GM18526 (cell line): ENCODE measurements around the gene GUF1.
A peak's percentile ranks its signal among the peaks of the same experiment; 100 is the strongest.

ENCODE experiments used
- POLR2A ChIP-seq: IDR thresholded peaks from 3 replicates; pipeline ENCODE4 v1.6.1; 2011; ENCODE audit not compliant: insufficient read length; ENCODE audit errors: extremely low read depth

The GUF1 gene

DNA sequence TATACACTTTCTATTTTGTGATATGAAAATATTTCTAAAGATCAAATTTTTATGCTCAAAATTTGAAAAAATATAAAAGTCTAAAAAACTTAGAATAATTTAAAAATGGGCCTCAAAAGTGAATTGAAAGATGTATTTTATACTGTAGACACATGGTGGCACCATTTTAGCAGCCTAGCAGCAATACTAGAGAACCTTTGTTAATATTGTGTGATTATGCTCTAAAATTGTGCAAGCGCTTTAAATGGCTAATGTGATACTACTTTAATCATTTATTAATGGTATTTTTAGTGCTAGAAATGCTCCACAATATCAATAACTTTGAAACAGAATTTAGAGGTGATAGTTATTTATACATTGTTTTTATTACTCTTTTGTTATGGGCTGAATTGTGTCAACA lies 3.7 kb upstream of the GUF1 start:
- TF ChIP-seq POLR2A, result no peak

DNA sequence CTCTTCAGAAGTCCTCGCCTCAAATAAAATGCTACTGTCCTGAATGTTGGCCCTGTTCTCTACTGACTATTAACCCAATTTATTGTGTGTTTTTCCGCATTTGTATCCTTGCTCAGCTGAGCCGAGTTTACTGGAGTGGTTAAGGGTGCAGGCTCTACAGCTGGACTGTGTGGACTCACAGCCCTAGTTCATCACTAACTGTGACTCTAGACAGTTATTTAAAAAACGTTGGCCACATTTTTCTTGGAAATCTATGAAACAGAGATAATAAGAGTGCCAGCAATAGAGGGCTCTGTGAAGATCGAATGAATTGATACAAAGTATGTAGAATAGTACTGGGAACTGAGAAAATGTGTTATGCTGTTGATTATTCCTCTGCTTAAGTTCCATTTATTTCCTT lies 2.9 kb upstream of the GUF1 start:
- no peak for TF ChIP-seq POLR2A

DNA sequence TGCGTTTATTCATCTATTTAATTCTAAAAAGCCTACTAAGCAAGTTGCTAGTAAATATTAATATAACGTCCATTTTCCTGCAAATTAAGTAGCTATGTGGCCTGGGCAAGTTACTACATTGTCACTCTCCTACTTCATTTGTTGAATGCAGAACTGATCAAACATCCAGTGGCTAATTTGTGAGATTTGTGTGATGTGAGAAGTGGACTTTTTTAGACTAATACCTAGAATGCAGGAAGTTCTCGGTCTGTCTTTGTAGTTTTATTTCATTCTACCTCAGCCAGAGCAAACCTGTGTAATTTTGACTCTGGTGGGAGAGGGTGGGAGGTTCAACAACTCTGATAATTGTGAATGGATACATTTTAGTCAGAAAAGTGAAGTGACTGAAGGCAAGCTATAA lies 840 bp downstream of the GUF1 start:
- no peak for TF ChIP-seq POLR2A

DNA sequence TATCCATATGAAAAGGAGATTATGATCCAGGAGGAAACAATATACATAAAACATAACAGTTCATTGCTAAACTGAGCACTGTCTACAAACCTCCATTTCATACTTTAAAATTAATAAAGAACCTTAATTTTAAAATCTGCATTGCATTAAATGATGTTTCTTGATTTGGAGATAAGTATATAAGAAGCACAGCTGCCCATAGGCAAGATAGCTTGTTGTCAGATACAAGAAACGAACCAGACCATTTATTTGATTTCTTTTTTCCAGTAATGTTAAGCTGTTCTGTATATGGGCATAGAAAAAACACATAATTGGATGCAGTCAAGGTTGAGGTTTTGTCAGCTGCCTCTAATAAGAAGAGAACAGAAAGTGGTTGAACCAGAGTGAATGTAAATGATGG lies 6.4 kb downstream of the GUF1 start:
- no peak for TF ChIP-seq POLR2A

DNA sequence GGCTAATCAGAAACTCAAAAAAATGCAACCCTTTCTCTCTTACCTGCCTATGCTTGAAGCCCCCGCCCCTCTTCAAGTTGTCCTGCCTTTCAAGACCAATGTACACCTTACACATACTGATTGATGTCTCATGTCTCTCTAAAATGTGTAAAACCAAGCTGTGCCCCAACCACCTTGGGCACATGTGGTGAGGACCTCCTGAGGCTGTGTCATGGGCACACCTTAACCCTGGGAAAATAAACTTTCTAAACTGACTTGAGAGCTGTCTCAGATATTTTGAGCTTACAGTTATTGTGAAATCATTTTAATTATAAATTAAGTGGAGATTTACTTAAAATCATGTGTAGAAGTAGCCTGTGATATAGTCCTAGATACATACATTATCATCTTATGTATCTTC lies 22.2 kb downstream of the GUF1 start:
- no peak for TF ChIP-seq POLR2A

DNA sequence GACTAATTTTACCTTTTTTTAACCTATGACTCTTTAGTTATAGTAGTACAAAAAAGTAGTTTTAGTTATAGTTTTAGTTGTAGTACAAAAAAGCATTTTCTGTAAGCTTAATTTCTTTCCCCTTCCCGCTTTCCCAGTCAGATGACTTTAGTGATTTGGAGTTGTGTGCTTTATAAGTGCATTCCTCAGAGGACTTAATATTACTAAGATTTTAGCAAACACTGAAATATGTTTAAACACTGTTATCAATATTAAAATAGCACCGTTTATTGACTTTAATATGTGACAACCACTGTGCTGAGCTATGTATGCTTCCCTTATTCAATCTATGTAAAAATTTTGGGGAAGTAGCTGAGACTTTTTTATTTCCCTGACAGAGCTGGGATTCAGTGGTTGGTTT lies 22.8 kb downstream of the GUF1 start:
- TF ChIP-seq POLR2A, result no peak

DNA sequence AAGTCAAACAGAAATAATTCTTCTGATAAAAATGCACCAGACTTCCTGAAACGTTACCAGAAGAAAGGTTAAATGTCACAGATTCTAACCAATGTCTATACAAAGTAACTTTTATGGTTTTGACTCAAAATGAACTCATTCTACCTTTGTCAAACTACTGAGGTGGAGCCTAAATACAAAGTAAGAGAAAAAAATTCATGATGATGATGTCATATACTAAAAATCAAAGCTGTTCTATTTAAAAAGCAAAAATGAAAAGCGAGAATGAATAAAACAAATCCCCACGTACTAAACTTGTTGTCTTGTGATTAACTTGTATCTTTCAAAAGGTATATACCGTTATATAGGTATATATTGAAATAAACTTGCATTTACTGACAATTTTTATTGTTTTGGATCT lies 26.5 kb downstream of the GUF1 start:
- no peak for TF ChIP-seq POLR2A

DNA sequence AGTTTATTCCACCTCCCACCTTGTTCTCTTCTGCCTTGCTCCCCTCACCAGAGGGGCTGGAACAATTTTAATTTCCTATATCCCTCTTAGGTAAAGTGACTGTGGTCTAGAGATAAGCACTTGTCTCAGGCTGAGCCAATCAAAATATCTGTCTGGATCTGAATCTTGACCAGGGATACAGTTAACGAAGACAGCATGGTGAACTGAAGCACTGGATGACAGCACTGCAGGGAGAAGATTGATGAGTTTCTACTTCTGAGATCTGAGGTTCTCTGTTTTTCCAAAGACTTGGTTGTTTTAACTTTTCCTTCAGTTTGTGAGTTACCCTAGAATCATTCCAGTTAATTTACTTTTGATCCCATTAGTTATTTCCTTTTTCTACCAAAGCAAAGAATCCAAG lies 34.9 kb downstream of the GUF1 start:
- TF ChIP-seq POLR2A, result no peak

DNA sequence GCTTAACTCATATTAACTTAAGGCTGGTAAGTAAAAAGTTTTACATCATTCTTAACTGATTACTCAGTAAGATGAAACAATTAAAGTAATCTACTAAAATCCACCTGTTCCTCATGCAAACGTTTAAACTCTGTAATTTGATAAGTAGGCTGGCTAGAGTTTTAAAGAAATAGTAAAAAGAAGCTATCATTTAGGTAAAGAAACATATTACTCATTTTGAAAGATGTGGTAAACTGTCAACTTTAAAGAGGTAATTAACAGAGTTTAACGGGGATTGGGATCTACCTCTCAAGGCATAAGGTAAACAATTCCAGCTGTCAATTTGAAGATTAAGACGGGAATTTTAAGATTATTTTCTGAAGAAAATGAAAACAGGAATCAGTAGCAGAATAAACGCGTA lies 38.4 kb downstream of the GUF1 start:
- TF ChIP-seq POLR2A, result no peak

DNA sequence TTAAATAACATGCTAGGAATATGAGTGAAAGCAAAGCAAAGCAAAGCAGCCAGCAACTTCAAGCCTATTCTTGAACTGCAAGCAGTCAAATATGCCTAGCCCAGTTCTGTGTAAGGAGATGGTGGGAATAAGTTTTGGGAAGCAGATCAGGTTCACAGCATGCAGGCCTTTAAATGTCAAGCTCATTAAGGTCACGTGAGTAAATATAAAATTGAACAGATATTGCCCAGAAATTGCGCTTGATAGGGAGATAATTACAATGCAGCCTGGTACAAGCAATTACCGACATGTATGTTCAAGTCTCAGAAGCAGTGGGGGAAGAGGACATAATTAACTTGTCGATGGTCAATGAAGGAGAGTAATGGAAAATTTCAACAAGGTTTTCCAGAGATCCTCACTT lies 42.2 kb downstream of the GUF1 start:
- TF ChIP-seq POLR2A, result no peak

DNA sequence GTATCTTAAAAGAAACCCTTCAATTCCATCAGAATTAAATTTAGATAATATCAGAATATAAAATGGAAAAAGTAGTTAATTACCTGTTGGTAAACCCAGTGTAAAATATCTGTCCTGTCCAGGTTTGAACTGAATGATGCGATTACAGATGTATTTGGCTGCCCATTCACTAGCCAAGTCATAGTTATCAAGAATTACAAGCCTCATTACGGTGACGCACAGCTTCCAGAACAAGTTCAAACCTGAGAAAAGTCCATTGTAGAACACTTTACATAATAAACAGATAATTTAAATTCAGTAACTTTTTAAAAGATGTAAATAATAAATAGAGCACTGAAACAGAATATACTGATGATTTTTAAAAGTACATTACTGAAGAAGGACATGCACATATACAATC lies 43.8 kb downstream of the GUF1 start:
- no peak for TF ChIP-seq POLR2A

DNA sequence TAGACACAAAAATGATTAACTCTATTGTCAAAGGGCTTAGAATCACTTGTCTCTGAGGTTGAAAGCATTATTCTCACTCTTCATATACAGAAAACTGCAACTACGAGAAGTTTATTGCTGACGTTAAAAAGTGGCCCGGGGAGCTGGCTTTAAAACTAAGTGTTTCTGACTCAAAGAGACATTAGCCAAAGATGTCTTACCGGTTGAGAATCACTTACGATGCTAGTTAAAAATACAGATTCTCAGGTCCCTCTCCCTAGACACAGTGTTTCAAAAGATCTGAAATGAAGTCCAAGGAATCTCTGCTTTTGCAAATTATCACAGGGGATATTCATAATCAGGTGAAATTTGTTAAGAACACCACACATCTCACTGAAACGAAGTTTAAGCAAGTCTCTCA lies 46.9 kb downstream of the GUF1 start:
- no peak for TF ChIP-seq POLR2A

DNA sequence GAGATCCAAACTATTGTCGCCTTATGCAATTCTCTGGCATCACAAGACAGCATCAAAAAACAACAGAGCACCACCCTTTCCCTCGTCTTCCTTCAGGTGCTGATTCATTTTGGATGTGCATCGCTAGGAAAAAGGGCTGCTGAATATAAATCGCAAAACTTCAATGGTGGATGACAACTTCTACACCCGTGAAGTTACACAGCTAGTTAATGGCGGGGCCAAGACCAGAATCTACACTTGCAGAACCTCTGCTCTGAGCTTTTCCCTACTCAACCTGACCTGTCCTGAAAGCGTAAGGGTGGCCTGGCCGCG lies 47.5 kb downstream of the GUF1 start:
- no peak for TF ChIP-seq POLR2A

DNA sequence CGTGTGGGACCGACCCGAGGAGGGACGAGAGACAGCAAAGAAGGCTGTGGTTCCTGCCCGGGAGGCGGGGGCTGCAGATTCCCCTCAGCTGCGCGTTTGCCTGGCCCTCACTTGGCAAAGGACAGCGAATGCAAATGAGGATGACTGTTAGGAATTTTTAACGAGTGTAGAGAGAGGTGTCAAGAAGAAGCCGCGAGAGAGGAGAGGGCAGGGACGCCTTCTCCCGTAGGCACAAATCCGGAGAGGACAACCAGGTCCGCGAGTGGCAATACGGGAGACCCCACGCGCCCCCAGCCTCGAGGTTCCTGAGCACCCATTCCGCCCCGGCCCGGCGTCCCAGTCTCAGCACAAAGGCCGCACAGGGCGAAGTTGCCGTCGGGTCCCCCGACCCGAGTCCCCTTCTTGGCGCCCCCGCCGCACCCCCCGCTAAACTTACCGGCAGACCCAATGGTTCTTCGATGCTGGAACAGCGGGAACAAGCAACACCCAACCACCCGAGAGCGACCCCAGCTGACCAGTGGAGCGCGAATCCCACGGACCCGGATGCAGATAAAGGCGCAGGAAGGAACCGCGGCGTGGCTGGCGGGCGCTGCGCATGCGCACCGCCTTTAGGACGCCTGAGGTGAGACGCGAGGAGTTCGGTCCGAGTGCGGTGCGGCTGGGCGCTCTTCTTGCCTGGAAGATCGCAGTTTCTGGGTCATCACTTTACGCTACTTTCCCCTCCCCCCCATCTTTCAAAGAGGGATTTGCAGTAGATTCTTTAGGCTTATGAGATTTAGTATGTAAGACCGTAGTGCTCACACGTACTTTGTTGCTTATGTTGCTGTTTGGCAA lies 48.0 kb downstream of the GUF1 start, which contains the start of gene GNPDA2:
Gene GNPDA2 (minus strand): TSS at position 519 of the 834 bp plus-strand sequence. CDS start 4,349 bp downstream, outside the sequence.
- peak; percentile 72 for TF ChIP-seq POLR2A

DNA sequence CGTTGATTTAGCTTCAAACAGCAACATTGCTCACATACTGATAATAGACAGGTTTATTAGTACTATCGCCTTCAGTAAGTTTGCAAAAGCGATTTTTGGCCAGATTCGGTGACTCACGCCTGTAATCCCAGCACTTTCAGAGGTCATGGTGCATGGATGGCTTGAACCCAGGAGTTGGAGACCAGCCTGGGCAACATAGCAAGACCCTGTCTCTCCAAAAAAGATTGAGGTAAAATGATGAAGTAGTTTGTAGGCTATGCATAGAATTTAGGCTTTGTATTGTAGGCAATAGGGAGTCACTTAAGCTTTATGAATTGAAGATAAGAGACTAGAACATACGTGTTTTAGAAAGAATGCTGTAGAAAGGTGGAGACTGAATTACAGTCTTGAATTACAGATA lies 49.3 kb downstream of the GUF1 start:
- TF ChIP-seq POLR2A, result no peak

DNA sequence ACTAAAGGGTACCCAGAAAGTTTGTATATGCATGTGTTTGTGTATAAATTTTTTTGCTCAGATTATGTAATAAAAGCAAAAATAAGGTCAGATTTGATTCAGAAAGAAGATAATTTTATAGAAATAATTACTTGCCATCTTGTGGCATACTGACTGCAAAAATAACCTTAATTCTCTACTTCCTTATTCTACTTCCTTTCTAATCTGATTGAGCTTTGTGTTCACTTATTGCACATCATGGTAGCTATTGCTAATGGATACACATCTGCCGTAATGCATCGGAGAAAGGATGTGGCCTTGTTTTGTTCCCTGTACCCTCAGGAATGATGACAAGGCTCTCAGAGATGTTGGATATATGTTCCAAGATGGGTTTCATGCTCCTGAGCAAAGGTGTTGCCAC lies 58.7 kb downstream of the GUF1 start:
- no peak for TF ChIP-seq POLR2A

DNA sequence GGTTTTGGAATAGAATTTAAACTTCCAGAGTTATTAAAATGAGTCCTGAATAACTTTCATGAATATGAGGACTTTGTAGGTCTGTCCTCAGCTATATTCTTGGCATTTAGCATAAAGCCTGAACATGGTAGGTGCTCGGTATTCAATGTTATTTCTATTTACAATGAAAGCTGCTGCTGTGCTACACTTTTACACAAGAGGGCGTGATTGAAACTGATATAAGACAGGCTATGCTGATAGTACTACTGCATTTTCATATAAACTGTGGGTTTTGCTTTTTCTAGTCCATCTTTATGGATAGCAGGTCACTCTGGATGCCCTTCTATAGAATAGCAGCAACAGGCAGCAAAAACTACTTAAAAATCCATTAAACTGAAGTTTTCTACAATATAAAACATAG lies 60.4 kb downstream of the GUF1 start:
- TF ChIP-seq POLR2A, result no peak
